Esophagus muscularis mucosa (tissue), 4 donors: ENCODE data around the gene TLDC2. TPM values are rescaled to one million over a fixed set of nuclear protein-coding genes. Genes with fewer than 3 reads are reported as not detected.

ENCODE experiments used
- DNase-seq: peaks from one replicate; pipeline ENCODE4 v3.0.0-alpha.2; 2017; ENCODE audit errors: extremely low spot score
- H3K27ac ChIP-seq, 4 donors: fragments of 200-600 bp; sonication (generic); replicated peaks in 1 of 4; 1 replicate in 3 of 4; 2 replicates in 1 of 4; pipeline ENCODE4 v1.5.1; 2016 to 2019; ENCODE audit warnings: mild to moderate bottlenecking in 1 of 4
- H3K27me3 ChIP-seq, 4 donors: fragments of 200-600 bp; sonication (generic); one replicate each; pipeline versions ENCODE4 v1.5.1 to v1.6.0; 2016 to 2019
- H3K36me3 ChIP-seq, 4 donors: fragments of 200-600 bp; sonication (generic); one replicate each; pipeline ENCODE4 v1.5.1; 2016 to 2019
- H3K4me1 ChIP-seq, 4 donors: fragments of 200-600 bp; sonication (generic); one replicate each; pipeline ENCODE4 v1.5.1; 2016 to 2019
- H3K4me3 ChIP-seq, 4 donors: fragments of 200-600 bp; sonication (generic); 1 replicate in 2 of 4; 2 replicates in 2 of 4; pipeline ENCODE4 v1.5.1; 2016 to 2019; ENCODE audit warnings: mild to moderate bottlenecking in 4 of 4, moderate library complexity in 1 of 4
- H3K9me3 ChIP-seq, 4 donors: fragments of 200-600 bp; sonication (generic); 1 replicate in 3 of 4; 2 replicates in 1 of 4; pipeline ENCODE4 v1.5.1; 2016 to 2019
- CTCF ChIP-seq, 3 experiments: fragments of 200-600 bp in 2 of 3; fragments of 450-650 bp in 1 of 3; sonication (generic) in 2 of 3; IDR thresholded peaks; one replicate each; pipeline ENCODE4 v1.5.1; 2017 to 2019; ENCODE audit warnings: antibody characterized with exemption in 3 of 3, mild to moderate bottlenecking in 2 of 3, moderate library complexity in 1 of 3
- EP300 ChIP-seq: sonication (generic); formaldehyde crosslinking; IDR thresholded peaks from one replicate; pipeline ENCODE4 v1.6.1; 2017; ENCODE audit warnings: antibody characterized with exemption
- POLR2A ChIP-seq: fragments of 450-650 bp; IDR thresholded peaks from one replicate; pipeline ENCODE4 v1.6.1; 2017; ENCODE audit warnings: antibody characterized with exemption, moderate library complexity, mild to moderate bottlenecking, low read depth
- POLR2AphosphoS5 ChIP-seq, 2 donors: sonication (generic); formaldehyde crosslinking; IDR thresholded peaks; one replicate each; pipeline ENCODE4 v1.6.1; 2017; ENCODE audit warnings: antibody characterized with exemption in 2 of 2
- WGBS: methylation state at CpG from one replicate; pipeline ENCODE4 v1.1.5; 2018; 5-methylcytosine and 5-hydroxymethylcytosine counted together
- intact Hi-C: fragments of 100-400 bp; cut with DNase I; formaldehyde crosslinking; loops from one replicate; pipeline ENCODE4 v1.15.1; 2023
- total RNA-seq, 4 donors: library from RNA; depleted of rRNA; stranded (reverse); fragments of >200 nt; gene quantifications; one replicate each; pipeline versions ENCODE4 v1.1.0 to v1.2.1, GENCODE V29; 2016

The TLDC2 gene
- total RNA-seq, 4 donors from 2014 or later: 0.34 to 0.66 (median 0.42) TPM; not detected in 1

DNA sequence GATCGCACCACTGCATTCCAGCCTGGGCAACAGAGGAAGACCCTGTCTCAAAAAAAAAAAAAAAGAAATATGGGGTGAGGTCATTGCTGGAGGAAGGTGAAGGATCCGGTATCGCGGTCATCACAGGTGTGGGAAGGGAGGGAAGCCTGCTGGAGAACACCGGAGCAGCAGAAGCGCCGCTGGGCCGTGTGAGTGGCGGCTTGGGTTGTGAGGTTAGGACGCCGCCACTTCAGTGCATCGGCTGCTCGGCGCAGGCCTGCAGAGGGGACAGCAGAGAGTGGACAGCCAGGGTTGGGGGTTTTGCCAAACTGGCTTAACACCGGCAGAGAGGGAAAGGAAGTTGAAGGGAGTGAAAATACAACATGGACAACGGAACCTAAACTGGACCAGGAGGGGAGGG, 5.4 kb downstream of the TLDC2 start:
- TF ChIP-seq POLR2AphosphoS5 (IDR thresholded peaks at IDR 0.05) (no peak), CTCF (IDR thresholded peaks at IDR 0.05) (no peak), POLR2A (no peak), EP300 (no peak)
- intact Hi-C loops: loop anchor here (10.0 kb wide), 1 partner anchor 327 kb away; no protein-coding TSS in a partner anchor
- no peak for DNase-seq
- no peak overlapping the region for H3K27ac ChIP-seq
- H3K4me1 ChIP-seq: no peaks in the 10 kb centered on the region
- WGBS: 87% methylated on average over 16 of the region's 16 CpGs
- H3K4me3 ChIP-seq: no peak overlapping the region
- H3K36me3 ChIP-seq: no peaks in the 10 kb centered on the region
- no peaks in the 10 kb centered on the region for H3K9me3 ChIP-seq
- H3K27me3 ChIP-seq: no peaks in the 10 kb centered on the region

GRCh38 chr20:36881888-36882287, 6.0 kb downstream of the TLDC2 start:
- no peak for DNase-seq
- Histone ChIP-seq H3K27ac (no peak overlapping the region), H3K36me3 (no peaks in the 10 kb centered on the region), H3K4me1 (peaks cover 2 to 5% (median 3%) of the 10 kb centered on the region in 4 donors), H3K9me3 (no peaks in the 10 kb centered on the region), H3K4me3 (no peak overlapping the region), H3K27me3 (no peaks in the 10 kb centered on the region)
- TF ChIP-seq CTCF (IDR thresholded peaks at IDR 0.05) (no peak), POLR2AphosphoS5 (IDR thresholded peaks at IDR 0.05) (no peak), POLR2A (no peak), EP300 (no peak)
- 83% methylated on average over 4 of the region's 4 CpGs for WGBS
- intact Hi-C loops: loop anchor here (10.0 kb wide), 1 partner anchor 327 kb away; no protein-coding TSS in a partner anchor

DNA sequence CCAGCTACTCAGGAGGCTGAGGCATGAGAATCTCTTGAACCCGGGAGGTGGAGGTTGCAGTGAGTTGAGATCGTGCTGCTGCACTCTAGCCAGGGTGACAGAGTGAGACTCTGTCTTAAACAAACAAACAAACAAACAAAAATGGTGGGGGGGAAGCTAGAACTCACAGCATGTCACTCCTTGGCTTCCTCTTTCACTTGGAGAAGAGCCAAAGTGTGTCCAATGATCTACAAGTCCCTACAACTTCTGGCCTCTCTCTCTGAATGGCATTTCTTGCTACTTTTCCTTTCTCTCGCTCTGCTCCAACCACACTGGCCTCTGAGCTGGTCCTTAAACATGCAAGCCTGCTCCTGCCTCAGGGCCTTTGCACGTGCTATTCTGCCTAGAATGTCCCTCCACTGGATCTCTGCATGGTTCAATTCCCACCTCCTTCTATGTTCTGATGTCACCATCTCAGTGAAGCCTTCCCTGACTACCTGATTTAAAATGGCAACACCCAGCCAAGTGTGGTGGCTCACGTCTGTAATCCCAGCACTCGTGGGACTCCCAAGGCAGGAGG, 8.1 kb downstream of the TLDC2 start:
- Histone ChIP-seq H3K27ac (no peak overlapping the region), H3K36me3 (peaks cover 2 to 5% (median 3%) of the 10 kb centered on the region in 4 donors), H3K4me1 (peaks cover 9 to 18% (median 12%) of the 10 kb centered on the region in 4 donors), H3K4me3 (no peak overlapping the region), H3K9me3 (no peaks in the 10 kb centered on the region), H3K27me3 (no peaks in the 10 kb centered on the region)
- TF ChIP-seq EP300 (no peak), POLR2A (no peak), POLR2AphosphoS5 (IDR thresholded peaks at IDR 0.05) (no peak), CTCF (IDR thresholded peaks at IDR 0.05) (no peak)
- WGBS: 88% methylated on average over 6 of the region's 6 CpGs
- DNase-seq: no peak
- intact Hi-C loops: loop anchor here (10.0 kb wide), 1 partner anchor 329 kb away; no protein-coding TSS in a partner anchor

DNA sequence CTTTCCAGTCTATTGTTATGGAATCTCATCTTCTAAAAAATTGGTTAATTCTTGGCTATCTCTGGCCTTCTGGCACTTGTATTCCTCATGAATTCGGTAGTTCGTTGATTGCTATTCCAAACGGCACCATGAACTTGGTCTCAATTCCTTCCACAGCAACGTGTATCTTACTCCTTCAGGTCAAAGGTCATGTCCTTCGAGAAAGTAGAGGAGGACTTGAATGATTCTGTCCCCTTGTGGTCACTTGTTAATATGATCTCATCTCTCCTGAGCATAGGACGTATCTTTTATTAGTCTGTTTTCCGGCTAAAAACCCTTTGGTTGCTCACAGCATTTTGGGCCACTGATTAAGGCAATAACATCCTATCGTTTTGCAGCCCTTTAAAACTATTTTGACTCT, 9.4 kb downstream of the TLDC2 start:
- 60% methylated on average over 8 of the region's 8 CpGs for WGBS
- intact Hi-C loops: loop anchor here (10.0 kb wide), 1 partner anchor 331 kb away; no protein-coding TSS in a partner anchor

More for the DNA sequence above, 9.4 kb downstream of the TLDC2 start:
- no peak overlapping the region for H3K4me3 ChIP-seq
- peaks cover 13 to 18% (median 16%) of the 10 kb centered on the region in 4 donors for H3K36me3 ChIP-seq
- H3K27ac ChIP-seq: no peak overlapping the region
- H3K27me3 ChIP-seq: no peaks in the 10 kb centered on the region
- peaks cover 9 to 18% (median 12%) of the 10 kb centered on the region in 4 donors for H3K4me1 ChIP-seq
- DNase-seq: no peak
- peak; percentile 10 to 22 (median 18) for TF ChIP-seq CTCF (IDR thresholded peaks at IDR 0.05)
- no peak for TF ChIP-seq POLR2AphosphoS5 (IDR thresholded peaks at IDR 0.05)
- H3K9me3 ChIP-seq: no peaks in the 10 kb centered on the region
